NCI-H1436 treated with DMSO at 0.1 percent for 48 hours (cell line): ENCODE measurements around the gene MTURN.
A peak's percentile ranks its signal among the peaks of the same experiment; 100 is the strongest.

ENCODE experiments used
- DNase-seq: peaks from one replicate; lab custom pipeline; 2025; lab: John Stamatoyannopoulos, UW

The MTURN gene

DNA sequence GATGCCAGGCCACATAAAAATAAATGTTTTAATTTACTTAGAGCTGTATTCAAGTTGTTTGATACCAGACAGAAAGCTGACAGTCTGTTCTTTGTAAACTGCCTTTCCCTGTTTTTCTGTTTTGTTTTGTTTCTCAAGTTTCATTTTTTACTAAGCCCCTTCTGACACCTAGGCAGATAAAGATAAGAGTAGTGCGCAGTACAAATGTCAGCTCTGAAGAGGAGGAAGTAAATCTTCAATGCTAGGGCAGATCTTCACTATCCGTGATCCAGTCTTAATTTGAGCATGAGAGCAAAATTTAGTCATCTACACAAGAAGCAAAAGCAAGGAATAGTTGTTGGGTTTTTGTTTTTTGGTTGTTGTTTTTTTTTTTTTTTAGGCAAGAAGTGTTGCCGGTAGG lies 27.3 kb downstream of the MTURN start:
- DNase-seq, result no peak

DNA sequence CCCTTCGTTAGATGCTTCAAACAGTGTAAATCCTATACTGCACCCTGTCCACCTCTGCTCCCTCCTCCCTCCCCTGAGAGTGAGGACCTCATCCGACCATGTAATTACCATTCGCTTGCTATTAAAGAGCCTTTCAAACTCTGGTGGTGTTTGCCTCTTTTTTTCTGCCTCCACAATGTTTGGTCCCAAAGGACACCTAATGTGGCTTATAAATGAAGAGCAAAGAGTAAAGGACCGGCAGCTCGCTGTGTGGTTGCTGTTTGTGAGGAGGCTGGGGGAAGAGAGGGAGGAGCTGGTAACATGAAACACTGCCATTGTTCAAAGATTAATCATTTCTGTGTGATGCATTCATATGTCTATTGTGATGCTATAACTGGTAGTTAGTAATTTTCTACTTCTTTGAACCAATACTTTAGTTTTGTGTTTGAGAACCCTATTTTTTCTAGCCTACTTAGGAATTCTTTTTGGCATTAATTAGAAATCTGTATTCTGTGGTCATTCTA lies 27.9 kb downstream of the MTURN start:
- DNase-seq, result peak; percentile 93

DNA sequence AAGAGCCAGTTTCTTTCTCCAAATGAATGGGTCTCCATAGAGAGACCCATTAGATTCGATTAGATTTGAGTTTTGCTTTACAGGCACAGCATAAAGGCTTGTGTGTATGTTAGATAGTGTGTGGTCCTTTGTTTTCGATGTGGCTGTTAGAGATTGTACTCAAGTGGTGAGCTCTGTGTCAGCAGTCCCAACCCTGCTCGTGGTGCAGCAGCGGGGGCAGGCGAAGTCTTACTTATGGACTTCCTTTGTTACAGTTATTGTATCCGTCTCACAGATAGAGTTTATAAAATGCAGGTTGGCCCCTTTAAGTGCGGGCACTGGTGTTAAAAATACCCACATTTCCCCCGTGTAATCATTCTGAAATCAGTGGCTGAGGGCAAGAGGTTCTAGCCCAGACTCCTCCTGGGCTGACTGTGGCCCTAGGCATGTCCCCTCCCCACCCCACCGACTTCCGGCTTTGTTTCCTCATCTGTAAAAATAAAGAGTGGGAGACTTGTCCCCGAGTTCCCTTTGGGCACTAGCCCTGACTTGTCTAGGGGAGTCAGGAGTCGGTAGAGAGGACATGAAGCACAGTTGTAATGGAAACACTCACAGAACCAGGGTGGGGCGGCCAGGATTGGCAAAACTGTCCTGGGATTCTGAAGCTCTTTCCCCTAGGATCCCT lies 28.6 kb downstream of the MTURN start:
- DNase-seq, result peak; percentile 82

DNA sequence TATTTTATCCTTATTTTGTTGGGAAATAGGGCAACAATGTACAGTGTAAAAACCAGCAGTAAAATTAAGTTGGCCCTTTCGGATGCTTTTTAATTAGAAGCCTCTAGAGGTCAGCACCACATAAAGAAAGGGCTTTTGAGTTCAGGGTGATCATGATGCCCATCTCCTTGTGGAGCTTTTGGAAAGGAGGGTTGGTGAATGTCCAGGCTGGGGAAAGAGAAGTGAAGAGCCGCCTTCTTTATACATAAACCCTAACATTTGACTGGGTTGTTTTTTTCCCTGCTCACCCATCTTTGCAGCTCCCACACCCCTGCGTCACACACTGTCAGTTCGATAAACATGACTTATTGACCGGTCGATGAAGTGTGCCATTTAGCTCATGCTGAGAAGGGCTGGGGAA lies 29.8 kb downstream of the MTURN start:
- DNase-seq, result peak; percentile 42

DNA sequence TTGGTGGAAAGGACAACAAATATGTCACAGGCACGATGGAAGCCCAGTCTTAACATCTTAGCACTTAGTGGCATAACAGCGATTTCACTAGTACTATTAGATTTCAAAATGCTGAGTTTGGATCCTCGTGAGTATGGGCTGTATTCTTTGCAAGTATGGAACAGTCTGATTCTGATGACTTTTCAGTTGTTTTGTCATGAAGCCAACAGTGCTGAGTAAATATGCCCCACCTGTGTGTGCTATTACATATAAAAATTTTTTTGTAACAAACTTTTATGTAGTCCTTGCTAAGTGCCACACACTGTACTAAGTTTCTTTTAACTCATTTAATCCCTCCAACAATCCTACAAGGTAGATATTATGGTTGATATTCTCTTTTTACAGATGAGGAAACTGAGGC lies 30.8 kb downstream of the MTURN start:
- DNase-seq, result no peak

DNA sequence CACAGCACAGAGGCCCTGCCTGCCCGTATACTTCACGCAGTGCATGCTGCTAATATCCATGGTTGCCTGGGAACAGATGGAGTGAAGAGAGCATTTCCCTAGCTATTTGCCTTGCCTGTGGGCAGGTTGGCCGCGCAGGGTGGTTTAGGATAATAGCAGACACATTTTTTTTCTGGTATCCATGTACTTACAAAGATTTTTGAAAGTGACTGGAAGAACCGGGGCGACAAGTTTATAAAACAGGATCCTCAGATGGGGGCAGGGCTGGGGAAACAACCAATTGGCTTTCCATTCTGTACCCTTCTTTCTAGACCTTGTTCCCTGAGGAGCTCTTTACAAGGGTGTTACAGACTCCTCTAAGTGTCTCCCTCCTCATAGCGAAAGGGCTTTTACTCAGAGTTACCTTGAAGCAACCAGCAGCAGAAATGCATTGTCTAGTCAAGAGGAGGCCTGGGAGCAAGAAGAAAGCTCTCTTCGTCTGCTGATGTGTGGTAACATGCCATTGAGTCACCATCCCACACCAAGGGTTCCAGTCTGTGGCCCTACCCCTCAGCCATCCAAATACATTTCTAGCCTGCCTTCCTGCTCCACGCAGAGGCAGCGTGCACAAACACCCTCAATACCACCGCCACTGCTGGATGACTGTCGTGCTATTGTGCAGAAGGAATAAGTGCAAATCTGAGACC lies 31.5 kb downstream of the MTURN start:
- peak; percentile 44 for DNase-seq

DNA sequence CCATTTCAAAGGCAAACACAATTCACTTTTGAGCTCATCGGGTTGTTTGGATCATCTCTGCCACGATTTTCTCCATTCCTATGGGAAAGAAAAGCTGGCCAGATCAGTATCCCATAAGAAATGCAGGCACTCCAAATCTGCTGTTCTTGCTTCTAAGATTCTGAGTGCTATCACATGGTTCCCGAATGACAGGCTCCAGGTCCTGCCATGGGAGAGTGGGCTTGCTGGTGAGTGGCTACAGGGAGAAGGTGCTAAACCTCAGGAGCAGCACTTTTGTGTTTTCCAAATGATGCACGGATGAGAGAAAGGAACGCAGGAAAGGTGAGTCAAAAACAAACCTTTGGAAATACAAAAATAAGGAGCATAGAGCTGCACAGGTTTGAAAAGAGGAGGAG lies 32.1 kb downstream of the MTURN start:
- no peak for DNase-seq

DNA sequence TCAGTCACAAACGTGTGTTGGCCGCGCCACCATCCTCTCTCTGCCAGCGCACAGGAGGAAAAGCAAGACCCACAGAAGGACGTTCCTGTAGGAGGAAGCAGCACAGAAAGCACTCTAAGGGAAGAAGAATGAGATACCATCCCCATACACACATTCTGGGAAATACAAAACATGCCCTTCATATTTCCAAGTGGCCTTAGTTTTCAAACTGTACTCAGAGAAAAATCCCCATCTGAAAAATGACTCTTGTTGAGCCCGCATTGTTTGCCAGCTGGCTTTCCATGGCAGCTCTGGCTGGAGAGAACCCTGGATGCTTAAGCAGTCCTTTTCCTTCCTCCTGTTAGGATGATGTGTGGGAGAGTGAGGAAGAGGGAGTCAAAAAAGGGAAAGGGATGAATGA lies 33.1 kb downstream of the MTURN start:
- no peak for DNase-seq

DNA sequence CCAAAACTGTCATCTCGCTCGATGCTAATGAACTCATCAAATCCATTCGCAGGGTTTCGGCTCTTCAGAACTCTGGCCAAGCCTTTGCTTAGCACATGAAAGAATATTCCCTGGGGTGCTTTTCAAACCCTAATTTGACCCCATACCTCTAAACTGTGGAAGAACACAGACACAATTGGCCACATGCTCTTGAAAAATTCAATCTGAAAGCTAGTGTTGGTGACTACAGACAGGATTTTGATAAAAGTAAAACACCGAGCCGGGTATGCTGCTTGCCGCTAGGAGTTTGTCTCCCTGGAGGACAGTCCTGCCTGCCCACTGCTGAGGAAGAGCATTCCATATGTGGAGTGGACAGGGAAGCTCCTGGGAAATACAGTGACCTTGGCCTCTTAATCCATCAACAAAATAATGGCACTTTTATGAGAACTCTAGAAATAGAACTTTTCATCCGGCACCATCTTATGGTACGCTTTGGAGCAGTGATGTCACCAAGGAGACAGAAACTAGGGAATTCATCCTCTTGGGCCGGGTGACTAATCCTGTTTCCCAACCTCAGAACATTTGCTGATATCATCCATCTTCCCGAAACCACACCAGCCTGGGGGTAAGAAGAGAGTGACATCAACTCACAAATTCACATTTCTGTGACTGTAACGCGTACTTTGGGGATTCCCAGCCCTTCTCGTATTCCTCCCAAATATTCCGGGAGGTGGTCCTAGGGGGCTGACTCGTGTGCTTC lies 34.2 kb downstream of the MTURN start:
- no peak for DNase-seq

DNA sequence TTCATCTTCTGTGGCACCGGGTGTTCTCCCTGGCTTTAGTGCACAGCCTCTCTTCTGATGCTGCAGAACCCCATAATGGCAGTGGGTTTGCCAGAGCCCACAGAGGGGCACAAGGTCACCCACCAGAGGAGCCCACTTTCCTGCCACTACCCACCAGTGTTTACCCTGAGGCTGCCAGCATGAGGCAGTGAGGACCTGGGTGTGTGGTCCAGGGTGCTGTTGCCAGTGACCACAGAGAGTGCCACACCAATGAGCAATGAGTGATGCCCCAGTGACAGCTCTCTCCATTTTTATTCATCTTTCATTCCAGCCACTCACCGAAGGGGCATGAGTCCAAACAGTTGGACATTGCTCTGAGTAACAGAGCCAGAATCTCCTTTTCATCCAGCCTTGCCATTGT lies 34.8 kb downstream of the MTURN start:
- DNase-seq, result no peak

DNA sequence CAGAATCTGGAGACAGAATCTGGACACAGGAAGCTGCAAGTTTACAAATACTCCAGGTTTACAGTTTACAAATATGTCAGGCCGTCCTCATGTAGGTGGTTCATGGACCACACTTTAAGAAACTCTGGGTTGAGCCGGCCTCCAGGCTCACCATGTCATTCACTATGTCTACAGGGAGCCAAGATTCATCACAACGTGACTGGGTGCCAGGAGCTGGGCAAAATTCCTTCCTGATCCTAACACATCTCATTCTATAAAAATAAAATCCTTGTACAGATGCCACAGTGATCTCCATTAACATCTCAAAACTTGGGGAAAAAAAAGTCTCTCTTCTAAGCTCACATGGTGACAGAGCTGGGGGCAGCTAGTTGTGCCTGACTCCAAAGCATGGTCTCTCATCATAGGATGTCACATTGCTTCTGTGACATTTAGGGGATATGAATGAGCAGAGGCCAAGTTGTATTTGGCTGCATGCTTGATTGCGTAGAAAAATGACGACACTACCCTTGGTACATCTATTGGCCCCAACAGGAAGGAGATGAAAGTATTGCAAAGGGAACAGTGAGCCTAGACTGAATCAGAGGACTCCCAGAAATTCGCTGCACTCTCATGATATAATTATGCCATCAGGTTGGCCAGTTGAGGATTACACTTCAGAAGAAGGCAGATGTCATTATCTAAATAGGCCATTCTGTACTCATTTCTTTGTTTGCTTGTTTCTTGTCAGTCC lies 35.9 kb downstream of the MTURN start:
- DNase-seq, result no peak

DNA sequence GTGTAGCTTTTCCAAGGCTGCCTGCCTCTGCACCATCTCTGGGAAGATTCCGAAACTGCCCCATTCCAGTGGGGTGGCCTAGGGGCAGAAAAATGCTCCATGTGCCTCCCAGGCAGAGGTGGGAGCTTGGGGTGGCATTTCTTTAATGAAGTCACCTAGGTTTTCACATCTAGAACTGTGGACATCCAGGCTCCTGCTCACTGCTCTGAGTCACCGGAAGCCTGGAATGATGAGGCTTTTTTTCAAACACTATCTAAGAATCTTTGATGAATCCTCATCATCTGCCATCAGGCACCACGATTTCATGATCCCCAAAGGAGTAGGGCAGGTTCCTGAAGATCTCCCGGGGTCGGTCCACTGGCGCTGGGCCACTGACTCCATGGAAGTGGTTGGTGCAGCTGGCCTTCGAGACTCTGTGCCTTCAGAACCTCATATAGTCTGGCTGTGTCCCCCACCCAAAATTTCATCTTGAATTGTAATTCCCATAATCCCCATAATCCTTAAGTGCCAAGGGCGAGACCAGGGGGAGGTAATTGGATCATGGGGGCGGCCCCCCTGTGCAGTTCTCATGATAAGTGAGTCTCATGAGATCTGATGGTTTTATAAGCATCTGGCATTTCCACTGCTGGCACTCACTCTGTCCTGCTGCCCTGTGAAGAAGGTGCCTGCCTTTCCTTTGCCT lies 37.1 kb downstream of the MTURN start:
- no peak for DNase-seq

DNA sequence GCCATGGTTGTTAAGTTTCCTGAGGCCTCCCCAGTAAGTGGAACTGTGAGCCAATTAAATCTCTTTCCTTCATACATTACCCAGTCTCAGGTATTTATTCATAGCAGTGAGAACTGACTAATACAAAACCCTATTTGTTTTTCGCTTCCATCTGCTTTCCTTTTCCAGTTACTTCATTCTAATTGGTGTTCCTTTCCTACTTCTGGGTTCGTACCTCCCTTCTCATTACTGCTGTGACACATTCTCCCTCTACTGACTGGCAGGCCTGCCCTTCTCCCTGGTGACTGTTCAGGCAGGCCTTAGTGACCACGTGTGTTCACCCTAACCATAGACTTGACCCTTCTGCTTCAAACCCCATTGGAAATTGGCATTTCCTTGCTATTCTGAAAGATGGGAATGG lies 37.7 kb downstream of the MTURN start:
- no peak for DNase-seq

DNA sequence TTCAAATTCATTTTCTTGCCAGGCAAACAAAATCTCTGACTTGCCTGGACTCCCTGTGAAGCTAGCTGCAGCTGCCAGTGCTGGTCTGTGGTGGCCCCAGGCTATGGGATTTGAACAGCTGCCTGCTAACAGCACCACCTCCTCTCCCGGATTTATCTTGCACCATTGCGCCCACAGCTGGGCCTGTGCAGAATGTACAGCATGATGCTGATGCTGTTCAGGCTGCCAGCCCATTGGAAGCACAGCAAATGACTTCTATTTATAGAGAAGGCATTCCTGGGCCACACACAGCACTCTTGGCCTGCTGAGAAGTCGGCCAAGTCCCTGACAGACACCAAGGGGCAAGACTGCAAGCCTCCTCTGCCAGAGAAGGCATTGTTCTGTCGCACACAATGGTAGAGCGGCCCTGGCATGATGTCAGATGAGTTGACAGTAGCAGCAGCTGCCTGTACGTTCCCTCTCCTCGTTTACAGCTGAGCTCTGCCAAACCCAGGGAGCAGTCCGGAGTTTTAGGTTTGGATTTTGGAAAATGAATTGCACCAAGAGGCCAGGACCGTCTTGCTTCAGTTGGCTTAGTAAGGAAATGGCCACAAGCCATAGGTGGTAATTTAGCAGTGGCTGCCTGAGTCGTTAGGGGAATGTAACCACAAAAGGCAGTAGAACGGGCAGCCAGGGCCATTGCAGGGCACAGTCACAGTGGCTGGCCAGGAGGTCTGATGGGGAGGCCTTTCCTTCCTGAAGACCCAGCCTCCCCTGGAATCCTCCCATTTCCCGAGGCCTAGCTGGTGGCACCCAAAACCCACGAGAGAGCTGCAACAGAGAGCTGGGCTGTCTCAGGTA lies 38.5 kb downstream of the MTURN start:
- peak; percentile 67 for DNase-seq

DNA sequence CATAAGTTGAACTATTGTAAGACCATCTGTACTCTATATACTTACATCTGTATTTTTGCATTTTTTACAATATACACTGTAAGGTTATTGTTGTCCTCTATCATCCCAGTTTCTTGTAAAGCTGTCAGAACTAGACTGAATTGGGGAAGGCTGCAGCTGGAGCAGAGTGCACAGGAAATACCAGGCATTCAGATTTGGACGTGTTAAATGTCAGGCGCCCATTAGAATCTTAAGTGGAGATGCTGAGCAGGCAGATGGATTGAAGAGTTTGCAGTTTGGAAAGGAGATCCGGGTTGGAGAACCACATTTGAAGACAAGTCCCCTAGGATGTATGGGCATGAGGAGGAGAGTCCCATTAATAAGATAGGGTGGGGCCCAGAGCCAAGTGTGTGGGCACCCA lies 40.4 kb downstream of the MTURN start:
- no peak for DNase-seq

DNA sequence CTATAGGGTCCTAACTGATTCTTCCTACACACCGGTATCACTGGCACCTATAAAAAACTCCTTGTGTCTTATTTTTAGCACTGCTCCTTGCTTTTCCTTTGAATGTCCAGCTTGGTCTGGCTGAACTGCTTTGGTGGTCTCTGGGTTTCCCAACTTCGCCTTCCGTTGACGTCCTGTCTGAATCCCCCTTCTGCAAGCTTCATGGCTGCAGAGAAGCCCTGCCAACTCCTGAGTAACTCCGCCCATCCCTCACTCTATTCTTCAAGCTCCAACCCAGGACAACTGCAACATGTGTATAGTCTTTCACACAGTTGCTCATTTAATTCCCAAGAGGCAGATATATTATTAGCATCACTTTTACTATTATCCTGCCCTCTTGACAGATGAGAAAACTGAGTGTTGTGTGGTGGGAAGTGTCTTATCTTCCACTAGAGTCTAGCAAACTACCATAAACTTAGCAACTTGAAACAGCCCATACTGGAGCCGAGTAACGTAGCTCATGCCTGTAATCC lies 40.9 kb downstream of the MTURN start:
- DNase-seq, result no peak

DNA sequence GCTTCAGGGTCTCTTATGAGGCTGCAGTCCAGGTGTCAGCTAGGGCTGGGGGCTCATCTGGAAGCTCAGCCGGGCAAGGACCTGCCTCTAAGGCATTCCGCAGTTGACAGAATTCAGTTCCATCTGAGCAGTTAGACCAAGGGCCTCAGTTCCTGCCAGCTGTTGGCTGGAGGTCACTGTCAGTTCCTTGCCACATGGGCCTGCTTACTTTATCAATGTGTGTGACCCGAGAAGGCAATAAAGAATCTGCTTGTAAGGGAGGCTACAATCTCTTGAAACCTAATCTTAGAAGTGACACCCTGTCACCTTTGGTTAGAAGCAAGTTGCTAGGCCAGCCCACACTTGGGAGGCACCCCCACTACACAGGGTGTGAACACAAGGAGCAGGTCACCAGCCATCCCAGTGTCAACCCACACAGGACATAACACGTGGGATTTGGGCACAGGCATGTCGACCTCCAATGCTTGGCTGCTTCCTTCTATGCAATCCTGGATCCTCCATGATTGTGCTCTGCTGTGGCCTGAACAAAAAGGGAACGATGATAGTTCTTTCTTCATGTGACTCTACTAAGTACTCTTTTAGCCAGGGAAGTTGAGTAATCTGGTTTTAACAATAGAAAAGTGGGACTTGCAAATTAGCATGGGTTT lies 41.8 kb downstream of the MTURN start:
- DNase-seq, result no peak

DNA sequence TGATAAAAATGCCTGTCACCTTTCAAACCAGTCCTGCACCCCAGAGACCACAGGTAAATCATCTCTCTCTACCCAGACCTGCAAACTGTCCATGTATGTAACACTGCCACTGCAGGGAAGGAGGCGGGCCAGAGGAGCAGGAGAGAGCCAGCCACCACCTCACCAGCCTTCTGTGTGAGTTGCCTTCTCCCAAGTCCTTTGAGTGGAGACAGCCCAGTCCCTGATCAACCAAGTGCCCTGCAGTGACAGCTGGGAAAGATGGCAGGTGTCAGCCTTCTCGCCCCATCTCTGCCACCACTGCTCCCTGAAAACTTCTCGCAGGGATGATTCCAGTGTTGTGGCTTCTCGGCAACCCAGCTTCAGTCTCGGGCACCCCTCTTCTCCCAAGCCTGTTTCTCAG lies 42.4 kb downstream of the MTURN start:
- no peak for DNase-seq

DNA sequence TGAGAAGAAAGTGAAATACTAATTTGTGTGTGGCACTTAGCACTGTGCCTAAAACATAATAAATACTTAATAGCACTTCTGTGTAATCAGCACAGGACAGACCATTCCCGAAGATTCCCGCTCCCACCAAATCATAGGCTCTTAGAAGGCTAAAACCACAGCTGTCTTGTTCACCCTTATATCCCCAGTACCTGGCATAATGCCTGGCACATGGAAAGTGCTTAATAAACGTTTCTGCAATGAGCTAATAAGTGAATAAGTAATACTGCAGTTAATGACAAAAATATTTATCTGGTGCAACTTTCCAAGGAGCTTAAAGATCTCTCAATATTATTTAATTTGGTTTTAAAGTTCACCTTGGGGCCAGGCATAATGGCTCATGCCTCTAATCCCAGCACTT lies 43.2 kb downstream of the MTURN start:
- DNase-seq, result no peak

DNA sequence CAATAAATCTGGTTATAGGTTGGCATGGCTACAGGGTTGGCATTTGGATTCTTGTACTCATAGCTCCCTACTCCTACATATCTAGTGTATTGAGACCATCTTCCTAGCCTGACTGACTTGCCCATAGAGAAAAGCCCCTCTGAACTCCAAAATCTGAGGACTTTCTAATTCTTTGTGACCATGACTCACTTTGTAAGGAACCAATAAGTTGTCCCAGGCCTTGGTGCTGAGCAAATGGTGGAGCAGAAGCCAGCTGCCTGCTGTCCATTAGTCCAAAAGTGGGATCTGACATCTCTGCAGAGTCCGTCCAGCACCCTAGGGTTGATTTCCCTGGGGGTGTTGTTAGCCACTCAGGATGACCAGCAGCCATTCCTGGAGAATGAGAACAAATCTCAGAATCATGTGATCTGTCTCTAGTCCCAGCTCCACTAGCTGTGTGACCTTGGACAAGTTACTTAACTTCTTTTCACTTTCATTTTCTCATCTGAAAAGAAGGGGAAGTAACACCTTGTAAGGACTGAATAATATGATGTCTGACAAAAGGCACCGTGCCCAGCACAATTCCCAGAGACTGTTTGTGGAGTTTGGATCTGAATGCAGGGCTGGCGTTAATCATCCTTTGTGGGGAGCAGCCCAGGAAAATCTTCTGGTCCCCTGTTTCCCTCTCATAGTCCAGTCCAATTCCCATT lies 44.1 kb downstream of the MTURN start:
- DNase-seq, result no peak
